IPS-15b (cell line): ENCODE results near the gene ORC6.

Experiments used
- H3K27me3 ChIP-seq: one replicate; pipeline ENCODE4 v1.6.1; 2013; ENCODE audit warnings: low read length; ENCODE audit not compliant: control insufficient read depth, insufficient read depth
- H3K36me3 ChIP-seq: one replicate; pipeline ENCODE4 v1.6.1; 2013; ENCODE audit warnings: low read length; ENCODE audit not compliant: control insufficient read depth, insufficient read depth
- H3K4me1 ChIP-seq: one replicate; pipeline ENCODE4 v1.6.1; 2013; ENCODE audit warnings: mild to moderate bottlenecking, low read length; ENCODE audit not compliant: control insufficient read depth, insufficient read depth
- H3K4me3 ChIP-seq: one replicate; pipeline ENCODE4 v1.5.1; 2013; ENCODE audit warnings: low read depth, low read length
- H3K9ac ChIP-seq: one replicate; pipeline ENCODE4 v1.6.1; 2013; ENCODE audit warnings: low read depth, mild to moderate bottlenecking, low read length
- H3K9me3 ChIP-seq: one replicate; pipeline ENCODE4 v1.6.1; 2013; ENCODE audit warnings: mild to moderate bottlenecking, low read length; ENCODE audit not compliant: control insufficient read depth, insufficient read depth

Gene ORC6

DNA sequence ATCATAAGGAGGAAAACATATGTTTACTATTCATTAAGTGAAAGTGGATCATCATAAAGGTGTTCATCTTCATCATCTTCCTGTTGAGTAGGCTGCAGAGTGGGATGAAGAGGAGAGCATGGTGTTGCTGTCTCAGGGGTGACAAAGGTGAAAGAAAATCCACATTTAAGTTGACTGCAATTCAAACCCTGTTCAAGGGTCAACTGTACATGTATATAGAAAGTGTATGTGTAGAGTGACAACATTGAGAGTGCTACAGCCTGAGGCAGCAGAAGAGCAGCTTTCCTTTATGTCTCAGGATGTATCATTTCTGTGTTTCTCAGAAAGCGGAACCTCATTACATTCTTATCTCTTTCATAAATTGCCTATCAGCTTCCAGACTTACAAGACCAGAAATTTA is 17.2 kb downstream of the ORC6 start:
- H3K4me3 ChIP-seq: no peak overlapping the region
- H3K27me3 ChIP-seq: no peaks in the 10 kb centered on the region
- H3K36me3 ChIP-seq: no peaks in the 10 kb centered on the region

DNA sequence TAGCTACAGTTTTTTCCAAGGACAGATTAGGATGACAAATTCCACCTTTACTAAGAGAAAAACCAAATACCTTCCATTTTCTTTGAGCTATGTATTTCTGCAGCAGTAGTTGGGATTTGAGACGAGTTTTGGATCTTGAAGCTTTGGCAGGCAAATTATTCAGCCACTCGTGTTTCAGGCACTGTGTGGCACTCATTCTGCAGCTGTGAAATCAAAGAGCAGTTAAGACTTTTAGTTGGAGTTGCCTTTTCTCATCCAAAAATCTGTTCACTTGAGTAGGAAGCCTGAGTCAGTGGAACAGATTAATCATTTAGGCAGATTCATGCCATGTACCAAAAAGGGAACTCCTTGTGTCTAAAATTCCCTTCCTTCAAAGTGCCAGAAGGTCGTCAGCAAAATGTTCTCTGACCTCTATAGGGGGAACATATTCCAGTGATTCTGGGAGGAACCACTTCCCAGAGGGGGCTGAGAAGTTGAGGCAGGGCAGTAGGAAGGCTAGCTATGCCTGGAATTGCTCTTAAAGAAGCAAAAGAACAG is 20.1 kb downstream of the ORC6 start:
- Histone ChIP-seq H3K4me1 (no peaks in the 10 kb centered on the region), H3K4me3 (no peak overlapping the region), H3K36me3 (no peaks in the 10 kb centered on the region), H3K27me3 (no peaks in the 10 kb centered on the region), H3K9me3 (no peaks in the 10 kb centered on the region), H3K9ac (no peak overlapping the region)

More for the DNA sequence above, 17.2 kb downstream of the ORC6 start:
- no peaks in the 10 kb centered on the region for H3K9me3 ChIP-seq
- H3K9ac ChIP-seq: no peak overlapping the region
- no peaks in the 10 kb centered on the region for H3K4me1 ChIP-seq

- no peaks in the 10 kb centered on the region for H3K9me3 ChIP-seq
- H3K27me3 ChIP-seq: no peaks in the 10 kb centered on the region
- no peaks in the 10 kb centered on the region for H3K36me3 ChIP-seq
- no peak overlapping the region for H3K4me3 ChIP-seq
- no peaks in the 10 kb centered on the region for H3K4me1 ChIP-seq
- no peak overlapping the region for H3K9ac ChIP-seq
Measured at GRCh38 chr16:46711106-46712058, 21.9 kb downstream of the ORC6 start.

GRCh38 chr16:46712911-46713310 is 23.5 kb downstream of the ORC6 start:
- no peaks in the 10 kb centered on the region for H3K36me3 ChIP-seq
- no peak overlapping the region for H3K9ac ChIP-seq
- no peaks in the 10 kb centered on the region for H3K9me3 ChIP-seq
- no peak overlapping the region for H3K4me3 ChIP-seq
- no peaks in the 10 kb centered on the region for H3K27me3 ChIP-seq
- no peaks in the 10 kb centered on the region for H3K4me1 ChIP-seq

DNA sequence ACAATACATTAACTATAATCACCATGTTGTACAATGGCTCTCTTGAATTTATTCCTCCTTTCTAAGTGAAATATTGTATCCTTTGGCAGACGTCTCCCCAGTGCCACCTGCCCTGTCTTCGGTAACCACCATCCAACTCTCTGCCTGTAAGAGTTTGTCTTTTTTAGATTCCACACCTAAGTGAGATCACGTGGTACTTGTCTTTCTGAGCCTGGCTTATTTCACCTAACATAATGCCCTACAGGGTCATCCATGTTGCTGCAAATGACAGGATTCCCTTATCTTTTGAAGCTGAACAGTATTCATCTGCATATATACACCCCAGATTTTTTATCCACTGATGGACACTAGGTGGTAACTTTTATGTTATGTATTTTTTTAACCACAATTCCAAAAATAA is 24.2 kb downstream of the ORC6 start:
- no peaks in the 10 kb centered on the region for H3K36me3 ChIP-seq
- H3K9ac ChIP-seq: no peak overlapping the region
- H3K9me3 ChIP-seq: no peaks in the 10 kb centered on the region
- H3K4me1 ChIP-seq: no peaks in the 10 kb centered on the region
- no peaks in the 10 kb centered on the region for H3K27me3 ChIP-seq
- no peak overlapping the region for H3K4me3 ChIP-seq

DNA sequence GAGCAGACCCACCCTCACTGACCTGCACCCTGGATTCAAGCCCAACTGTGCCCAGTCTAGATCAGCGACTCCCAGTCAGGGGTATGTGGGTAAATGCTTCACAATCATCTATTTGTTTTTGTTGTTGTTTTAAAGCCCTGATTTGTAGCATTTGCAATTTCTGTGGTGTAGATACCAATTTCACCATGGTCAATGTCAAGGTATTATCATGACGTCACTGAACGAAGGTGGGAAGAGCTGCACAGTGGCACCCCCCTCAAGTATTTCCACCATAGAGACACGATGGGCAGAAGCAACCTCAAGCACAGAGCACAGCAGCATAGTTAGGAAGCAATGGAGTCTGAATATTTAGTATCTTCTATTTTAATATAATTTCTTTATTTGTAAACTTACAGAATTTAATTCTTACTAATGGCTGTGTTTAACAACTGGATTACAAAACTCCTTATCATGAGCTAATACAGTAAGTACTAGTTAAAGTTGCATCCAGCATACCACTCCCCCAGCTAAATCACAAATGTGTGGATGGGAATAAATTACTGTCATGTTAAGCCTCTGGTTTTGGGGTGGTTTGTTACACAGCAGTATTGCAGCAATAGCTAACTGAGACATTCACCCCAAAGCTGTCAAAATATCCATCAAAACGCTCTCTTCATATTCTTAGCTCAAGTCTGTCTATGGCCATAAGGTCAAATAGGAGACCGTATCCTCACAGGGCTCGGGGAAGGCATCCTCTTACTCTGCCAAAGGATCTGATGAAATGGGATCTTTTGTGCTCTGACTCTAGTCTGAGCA is 25.5 kb downstream of the ORC6 start:
- Histone ChIP-seq H3K9ac (no peak overlapping the region), H3K4me3 (no peak overlapping the region), H3K27me3 (no peaks in the 10 kb centered on the region), H3K4me1 (no peaks in the 10 kb centered on the region), H3K36me3 (no peaks in the 10 kb centered on the region), H3K9me3 (no peaks in the 10 kb centered on the region)

GRCh38 chr16:46715769-46716305 is 26.4 kb downstream of the ORC6 start:
- no peak overlapping the region for H3K4me3 ChIP-seq
- H3K9me3 ChIP-seq: no peaks in the 10 kb centered on the region
- no peaks in the 10 kb centered on the region for H3K4me1 ChIP-seq
- H3K27me3 ChIP-seq: no peaks in the 10 kb centered on the region
- no peaks in the 10 kb centered on the region for H3K36me3 ChIP-seq
- no peak overlapping the region for H3K9ac ChIP-seq

GRCh38 chr16:46717692-46718091 is 28.2 kb downstream of the ORC6 start:
- Histone ChIP-seq H3K9ac (no peak overlapping the region), H3K4me3 (no peak overlapping the region), H3K36me3 (no peaks in the 10 kb centered on the region), H3K27me3 (no peaks in the 10 kb centered on the region), H3K4me1 (no peaks in the 10 kb centered on the region), H3K9me3 (no peaks in the 10 kb centered on the region)

- no peak overlapping the region for H3K9ac ChIP-seq
- no peaks in the 10 kb centered on the region for H3K4me1 ChIP-seq
- no peaks in the 10 kb centered on the region for H3K9me3 ChIP-seq
- H3K4me3 ChIP-seq: no peak overlapping the region
- no peaks in the 10 kb centered on the region for H3K36me3 ChIP-seq
- H3K27me3 ChIP-seq: no peaks in the 10 kb centered on the region
Measured at GRCh38 chr16:46718214-46718613, 28.8 kb downstream of the ORC6 start.

GRCh38 chr16:46719528-46719927 is 30.1 kb downstream of the ORC6 start:
- no peak overlapping the region for H3K4me3 ChIP-seq
- no peaks in the 10 kb centered on the region for H3K4me1 ChIP-seq
- H3K27me3 ChIP-seq: no peaks in the 10 kb centered on the region
- H3K9ac ChIP-seq: no peak overlapping the region
- H3K9me3 ChIP-seq: no peaks in the 10 kb centered on the region
- H3K36me3 ChIP-seq: no peaks in the 10 kb centered on the region

DNA sequence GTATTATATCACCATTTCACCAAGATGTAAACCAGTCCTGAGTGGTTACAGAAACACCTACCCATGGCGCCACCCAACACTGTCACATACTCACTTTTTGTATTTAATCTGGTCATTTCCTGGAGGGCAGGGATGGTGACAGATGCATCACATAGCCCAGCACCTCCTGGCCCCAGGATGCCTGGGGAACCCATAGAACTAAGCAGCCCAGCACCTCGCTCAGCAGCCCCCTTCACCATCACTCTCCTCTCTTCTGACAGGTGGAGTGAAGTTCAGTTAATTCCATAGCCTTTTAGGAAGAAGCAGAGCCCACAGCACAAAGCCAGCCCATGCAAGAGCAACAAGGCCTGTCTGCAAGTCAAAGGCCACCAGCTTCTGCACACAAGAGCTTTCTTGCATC is 31.2 kb downstream of the ORC6 start:
- Histone ChIP-seq H3K9ac (no peak overlapping the region), H3K4me1 (no peaks in the 10 kb centered on the region), H3K36me3 (no peaks in the 10 kb centered on the region), H3K27me3 (no peaks in the 10 kb centered on the region), H3K9me3 (no peaks in the 10 kb centered on the region), H3K4me3 (no peak overlapping the region)
